Caco-2 (cell line): ENCODE measurements around the gene TSEN2. TPM values are rescaled to one million over a fixed set of nuclear protein-coding genes. Genes with fewer than 3 reads are reported as not detected.

ENCODE experiments used
- Bru-seq: library from RNA; stranded (reverse); fragments of 400-500 nt; gene quantifications from one replicate; lab custom pipeline; 2021; lab: Mats Ljungman, UMichigan
- BruChase-seq, 2 experiments: library from RNA; stranded (reverse); fragments of 400-500 nt; gene quantifications; one replicate each; lab custom pipeline; 2021; lab: Mats Ljungman, UMichigan
- BruUV-seq: library from RNA; stranded (reverse); fragments of 400-500 nt; replicated peaks from 2 replicates; lab custom pipeline; 2021; lab: Mats Ljungman, UMichigan
- CTCF ChIA-PET: fragments of 300-600 bp; sonication (Branson Sonifier 250); formaldehyde crosslinking; loops from one replicate; lab custom pipeline; 2022; ENCODE audit warnings: antibody characterized with exemption; lab: Charles Lee
- POLR2A ChIA-PET: fragments of 300-600 bp; sonication (Branson Sonifier 250); formaldehyde crosslinking; loops from one replicate; lab custom pipeline; 2022; ENCODE audit warnings: antibody characterized with exemption; lab: Charles Lee
- DNase-seq, 2 experiments: peaks; one replicate each; pipeline versions ENCODE4 v3.0.0 to v3.0.0-alpha.2; 2020 to 2022
- H3K27me3 ChIP-seq: replicated peaks from 2 replicates; pipeline ENCODE4 v1.6.0; 2011; ENCODE audit warnings: low read length; ENCODE audit not compliant: control insufficient read depth, insufficient read depth
- H3K36me3 ChIP-seq: 2 replicates; pipeline ENCODE4 v1.5.1; 2011; ENCODE audit warnings: low read length; ENCODE audit not compliant: control insufficient read depth, insufficient read depth
- H3K4me1 ChIP-seq: fragments of 250-450 bp; sonication (Bioruptor Pico); 2 replicates; pipeline ENCODE4 v1.5.1; 2020; ENCODE audit warnings: mild to moderate bottlenecking
- H3K4me3 ChIP-seq: 2 replicates; pipeline ENCODE4 v1.5.1; 2011; ENCODE audit warnings: low read depth, mild to moderate bottlenecking, control low read depth, low read length
- H3K9me3 ChIP-seq: fragments of 250-450 bp; sonication (Bioruptor Pico); 2 replicates; pipeline ENCODE4 v1.5.1; 2020; ENCODE audit warnings: mild to moderate bottlenecking, moderate library complexity
- H3K27ac Mint-ChIP-seq: one replicate; pipeline ENCODE4 v1.8.0; 2022; ENCODE audit warnings: mixed read lengths; ENCODE audit not compliant: unreplicated experiment
- H3K27me3 Mint-ChIP-seq: one replicate; pipeline ENCODE4 v1.8.0; 2022; ENCODE audit warnings: mixed read lengths; ENCODE audit not compliant: insufficient read depth, unreplicated experiment
- H3K36me3 Mint-ChIP-seq: one replicate; pipeline ENCODE4 v1.8.0; 2022; ENCODE audit warnings: mild to moderate bottlenecking, mixed read lengths; ENCODE audit not compliant: insufficient read depth, unreplicated experiment
- H3K4me1 Mint-ChIP-seq: one replicate; pipeline ENCODE4 v1.8.0; 2022; ENCODE audit warnings: low read depth, mixed read lengths; ENCODE audit not compliant: unreplicated experiment
- H3K4me3 Mint-ChIP-seq: one replicate; pipeline ENCODE4 v1.8.0; 2022; ENCODE audit warnings: mild to moderate bottlenecking, moderate library complexity, mixed read lengths; ENCODE audit not compliant: unreplicated experiment
- H3K9me3 Mint-ChIP-seq: one replicate; pipeline ENCODE4 v1.8.0; 2022; ENCODE audit warnings: mixed read lengths; ENCODE audit not compliant: unreplicated experiment
- intact Hi-C: fragments of 100-400 bp; cut with micrococcal nuclease; formaldehyde crosslinking; loops from one replicate; pipeline ENCODE4 v1.10.0; 2022; ENCODE audit not compliant: unreplicated experiment
- long read RNA-seq: library from polyadenylated mRNA; stranded (forward); transcript quantifications from one replicate; pipeline ENCODE4 v2.0.0, GENCODE V29; 2022
- total RNA-seq: library from RNA; stranded (reverse); gene quantifications from 2 replicates; pipeline ENCODE4 v1.2.3, GENCODE V29; 2022
- TF ChIP-seq, protein P1 (sequence below), 2 experiments: fragments of 200-600 bp in 1 of 2; IDR thresholded peaks; 1 replicate in 1 of 2; 2 replicates in 1 of 2; pipeline versions ENCODE4 v1.5.1 to v1.8.0; 2011 to 2022; ENCODE audit warnings: antibody characterized with exemption in 1 of 2, control low read depth in 1 of 2, inconsistent platforms in 1 of 2, low read depth in 1 of 2, low read length in 1 of 2, mild to moderate bottlenecking in 1 of 2, moderate library complexity in 1 of 2; ENCODE audit not compliant: insufficient read depth in 1 of 2, severe bottlenecking in 1 of 2, unreplicated experiment in 1 of 2

The TSEN2 gene
- 18.3 and 19.6 TPM in 2 replicates for total RNA-seq
- percentile 76 among the genes with signal in this experiment for Bru-seq, nascent RNA
- BruChase-seq, experiment 1, labeled RNA remaining after a 2-hour chase: percentile 75 among the genes with signal in this experiment
- BruChase-seq, experiment 2, labeled RNA remaining after a 6-hour chase: percentile 66 among the genes with signal in this experiment
- long read RNA-seq, partial matches to known transcripts: 5 of 20 reads
- long read RNA-seq, other reads (novel, unspliced or antisense): 13 of 20 reads

DNA sequence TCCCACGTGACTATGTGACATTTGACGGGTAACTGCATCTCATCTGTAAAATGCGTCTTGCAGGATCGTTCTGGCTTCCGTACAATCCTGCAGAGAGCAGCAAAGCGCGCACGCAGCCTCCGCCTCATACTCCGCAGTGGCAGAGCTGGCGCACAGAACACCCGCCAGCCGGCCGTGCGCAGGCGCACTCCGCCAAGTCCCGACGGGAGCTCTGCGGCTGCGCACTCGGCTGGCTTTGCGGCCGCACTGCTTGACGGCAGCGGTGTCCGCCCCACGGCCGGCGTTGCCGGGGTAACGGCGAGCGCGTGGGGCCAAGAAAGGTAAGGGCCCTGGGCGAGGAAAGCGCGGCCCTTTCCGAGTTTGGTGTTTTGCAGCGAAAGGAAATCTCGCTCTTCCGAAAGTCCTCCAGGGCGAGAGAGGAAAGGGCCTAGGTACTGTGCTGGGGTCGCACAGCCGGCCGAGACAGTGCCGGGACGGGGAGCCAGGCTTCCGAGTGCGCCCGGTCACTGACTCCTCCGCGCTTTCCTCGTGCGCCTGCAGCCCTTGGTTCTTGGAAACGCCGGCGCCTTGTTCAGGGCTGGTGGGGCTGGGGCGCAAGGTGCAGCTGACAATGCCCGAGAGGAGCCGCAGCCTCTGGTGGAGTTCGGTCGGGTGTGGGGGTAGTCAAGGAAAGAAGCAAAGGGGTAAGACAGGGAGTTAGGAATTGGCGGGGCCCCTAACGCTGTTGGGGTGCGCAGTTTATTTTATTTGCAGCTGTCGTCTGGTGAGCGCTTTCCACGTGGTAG is at the start of gene TSEN2:
TSS of gene TSEN2 (plus strand) at position 283 of the 785 bp plus-strand sequence. CDS start 5,321 bp downstream, outside the sequence.
- POLR2A ChIA-PET: interaction anchor here (0.9 to 1.2 kb wide), 3 partner anchors 18 to 357 kb away, joined by 3 to 4 read pairs (median 4); no protein-coding TSS in a partner anchor

GRCh38 chr3:12436514-12437220 is 47.6 kb upstream of the TSEN2 start:
- no peaks in the 10 kb centered on the region for H3K36me3 Mint-ChIP-seq
- intact Hi-C loops: no loop called here
- H3K4me1 Mint-ChIP-seq: no peaks in the 10 kb centered on the region
- ChIA-PET CTCF (no interaction called here), POLR2A (no interaction called here)
- Histone ChIP-seq H3K9me3 (no peaks in the 10 kb centered on the region), H3K27me3 (no peaks in the 10 kb centered on the region), H3K4me3 (no peak overlapping the region), H3K36me3 (no peaks in the 10 kb centered on the region), H3K4me1 (no peaks in the 10 kb centered on the region)
- H3K9me3 Mint-ChIP-seq: no peaks in the 10 kb centered on the region
- no peak for DNase-seq
- H3K27ac Mint-ChIP-seq: no peak overlapping the region
- BruUV-seq: no TSS peak
- TF ChIP-seq, protein P1, sequence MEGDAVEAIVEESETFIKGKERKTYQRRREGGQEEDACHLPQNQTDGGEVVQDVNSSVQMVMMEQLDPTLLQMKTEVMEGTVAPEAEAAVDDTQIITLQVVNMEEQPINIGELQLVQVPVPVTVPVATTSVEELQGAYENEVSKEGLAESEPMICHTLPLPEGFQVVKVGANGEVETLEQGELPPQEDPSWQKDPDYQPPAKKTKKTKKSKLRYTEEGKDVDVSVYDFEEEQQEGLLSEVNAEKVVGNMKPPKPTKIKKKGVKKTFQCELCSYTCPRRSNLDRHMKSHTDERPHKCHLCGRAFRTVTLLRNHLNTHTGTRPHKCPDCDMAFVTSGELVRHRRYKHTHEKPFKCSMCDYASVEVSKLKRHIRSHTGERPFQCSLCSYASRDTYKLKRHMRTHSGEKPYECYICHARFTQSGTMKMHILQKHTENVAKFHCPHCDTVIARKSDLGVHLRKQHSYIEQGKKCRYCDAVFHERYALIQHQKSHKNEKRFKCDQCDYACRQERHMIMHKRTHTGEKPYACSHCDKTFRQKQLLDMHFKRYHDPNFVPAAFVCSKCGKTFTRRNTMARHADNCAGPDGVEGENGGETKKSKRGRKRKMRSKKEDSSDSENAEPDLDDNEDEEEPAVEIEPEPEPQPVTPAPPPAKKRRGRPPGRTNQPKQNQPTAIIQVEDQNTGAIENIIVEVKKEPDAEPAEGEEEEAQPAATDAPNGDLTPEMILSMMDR (IDR thresholded peaks at IDR 0.05; ENCODE audit: insufficient read depth in 1 of 2, low read depth in 1 of 2, low read length in 1 of 2, severe bottlenecking in 1 of 2, unreplicated experiment in 1 of 2): no peak
- no peak overlapping the region for H3K4me3 Mint-ChIP-seq
- H3K27me3 Mint-ChIP-seq: no peaks in the 10 kb centered on the region

More for the DNA sequence above, at the start of gene TSEN2:
- Mint-ChIP-seq H3K9me3 (no peaks in the 10 kb centered on the region), H3K36me3 (peaks cover 22% of the 10 kb centered on the region), H3K4me3 (peak within 1 kb of the TSS; percentile 96), H3K27me3 (no peaks in the 10 kb centered on the region), H3K27ac (peak within 1 kb of the TSS; percentile 98), H3K4me1 (peaks cover 20% of the 10 kb centered on the region)
- BruUV-seq: TSS peak; percentile 58
- Histone ChIP-seq H3K4me1 (peaks cover 18% of the 10 kb centered on the region), H3K36me3 (no peaks in the 10 kb centered on the region; the same call in 1 of the 2 replicates), H3K9me3 (no peaks in the 10 kb centered on the region), H3K27me3 (no peaks in the 10 kb centered on the region), H3K4me3 (peak within 1 kb of the TSS; percentile 74)
- intact Hi-C loops: loop anchor here (1.0 to 5.0 kb wide), 2 partner anchors 262 to 345 kb away; no protein-coding TSS in a partner anchor
- peak; percentile 93 to 97 for DNase-seq
- TF ChIP-seq, protein P1 (IDR thresholded peaks at IDR 0.05; ENCODE audit: insufficient read depth in 1 of 2, low read depth in 1 of 2, low read length in 1 of 2, severe bottlenecking in 1 of 2, unreplicated experiment in 1 of 2): peak in 1 of 2 experiments; percentile 25
- CTCF ChIA-PET: interaction anchor here (1.0 to 1.8 kb wide), 4 partner anchors 12 to 349 kb away, joined by 3 to 8 read pairs (median 6); no protein-coding TSS in a partner anchor

GRCh38 chr3:12437221-12437605 is 47.1 kb upstream of the TSEN2 start:
- Mint-ChIP-seq H3K9me3 (no peaks in the 10 kb centered on the region), H3K27me3 (no peaks in the 10 kb centered on the region), H3K4me1 (no peaks in the 10 kb centered on the region), H3K4me3 (no peak overlapping the region), H3K27ac (no peak overlapping the region), H3K36me3 (no peaks in the 10 kb centered on the region)
- no peak overlapping the region for H3K4me3 ChIP-seq
- ChIA-PET CTCF (no interaction called here), POLR2A (no interaction called here)
- no TSS peak for BruUV-seq
- TF ChIP-seq, protein P1 (IDR thresholded peaks at IDR 0.05; ENCODE audit: insufficient read depth in 1 of 2, low read depth in 1 of 2, low read length in 1 of 2, severe bottlenecking in 1 of 2, unreplicated experiment in 1 of 2): no peak
- intact Hi-C loops: no loop called here
- no peaks in the 10 kb centered on the region for H3K4me1 ChIP-seq
- no peaks in the 10 kb centered on the region for H3K27me3 ChIP-seq
- H3K36me3 ChIP-seq: no peaks in the 10 kb centered on the region
- no peak for DNase-seq
- H3K9me3 ChIP-seq: no peaks in the 10 kb centered on the region
